GM19193 (cell line): ENCODE measurements around the gene EEF1AKMT1.

ENCODE experiments used
- POLR2A ChIP-seq: IDR thresholded peaks from 4 replicates; pipeline ENCODE4 v1.6.1; 2011; ENCODE audit not compliant: insufficient read depth, insufficient read length; ENCODE audit errors: extremely low read depth

The EEF1AKMT1 gene

GRCh38 chr13:20738616-20739015, 35.1 kb downstream of the EEF1AKMT1 start:
- TF ChIP-seq POLR2A = no peak

DNA sequence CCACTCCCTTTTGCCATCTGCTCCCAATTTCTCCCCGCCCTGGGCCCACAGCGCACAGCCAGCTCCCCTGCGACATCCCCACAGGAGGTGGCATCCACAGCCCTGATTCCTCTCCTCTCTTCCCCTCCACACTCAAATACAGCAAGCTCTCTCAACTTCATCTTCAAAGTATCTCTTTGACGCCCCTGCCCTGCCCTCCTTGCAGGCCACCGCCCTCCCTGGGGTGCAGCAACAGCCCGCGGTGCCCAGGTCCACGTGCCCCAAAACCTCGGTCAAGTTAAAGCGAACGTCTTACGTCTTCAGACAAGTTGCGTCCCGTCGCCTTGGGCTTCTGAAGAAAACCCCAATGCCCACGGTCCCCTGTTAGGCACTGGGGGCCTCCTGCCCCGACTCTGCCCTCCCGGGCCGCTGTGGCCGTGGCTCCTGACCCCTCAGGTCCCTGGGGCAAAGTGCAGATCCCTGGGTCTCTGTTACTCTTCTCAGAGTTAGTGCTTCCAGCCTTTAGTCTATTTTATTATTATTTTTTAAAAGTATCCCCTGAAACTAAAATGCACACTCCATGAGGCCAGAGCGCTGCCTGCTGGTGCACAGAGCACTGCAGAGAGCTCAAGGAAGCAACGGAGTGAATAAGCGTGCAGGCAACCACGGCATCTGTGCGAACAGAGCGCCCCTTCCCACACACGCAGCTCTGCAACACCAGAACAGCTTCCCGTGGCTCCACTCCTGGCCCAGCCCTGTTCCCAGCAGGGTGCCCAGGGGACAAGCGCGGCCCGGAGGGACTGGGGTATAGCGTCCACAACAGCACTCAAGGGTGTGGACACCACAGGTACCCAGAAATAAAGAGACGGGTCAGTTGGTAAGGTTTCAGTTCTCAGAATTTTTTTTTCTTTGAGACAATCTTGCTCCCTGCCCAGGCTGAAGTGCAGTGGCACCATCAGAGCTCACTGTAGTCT, 43.9 kb downstream of the EEF1AKMT1 start:
- no peak for TF ChIP-seq POLR2A

DNA sequence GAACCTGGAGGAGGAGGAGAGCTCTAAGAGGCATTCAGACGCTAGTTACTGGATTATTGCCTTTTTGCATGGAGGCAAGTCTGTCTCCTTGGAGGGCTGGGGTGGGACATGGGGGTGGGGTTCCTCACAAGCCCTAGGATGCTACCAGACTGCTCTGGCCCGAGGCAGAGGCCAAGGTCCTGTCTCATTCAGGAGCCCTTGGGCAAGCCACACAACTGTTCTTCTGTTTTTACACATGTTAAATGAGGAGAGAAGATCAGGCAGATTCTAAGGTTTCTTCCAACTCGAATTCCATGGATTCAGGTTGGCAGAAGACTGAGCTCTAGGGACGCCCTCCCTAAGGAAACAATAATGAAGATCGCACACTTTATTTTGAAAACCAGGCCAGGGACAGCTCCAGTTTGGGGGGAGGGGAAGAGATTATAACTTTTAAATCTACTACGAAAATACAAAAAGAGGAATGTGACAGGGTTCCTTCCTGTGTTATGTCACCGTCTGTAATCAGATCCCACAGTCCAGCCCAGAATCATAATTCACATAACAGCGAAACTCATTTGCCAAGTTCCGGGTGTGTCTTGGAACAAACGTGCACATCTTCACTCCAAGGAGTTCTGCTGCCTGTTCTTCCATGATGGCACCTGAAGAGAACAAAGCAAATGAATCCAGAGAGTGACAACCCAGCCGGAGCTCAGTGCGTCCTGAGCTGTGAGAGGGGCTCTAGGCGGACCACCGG, 45.0 kb downstream of the EEF1AKMT1 start:
- no peak for TF ChIP-seq POLR2A

- no peak for TF ChIP-seq POLR2A
Observed at GRCh38 chr13:20727856-20728255, 45.9 kb downstream of the EEF1AKMT1 start.

GRCh38 chr13:20721454-20722357, 52.1 kb downstream of the EEF1AKMT1 start:
- TF ChIP-seq POLR2A = no peak

DNA sequence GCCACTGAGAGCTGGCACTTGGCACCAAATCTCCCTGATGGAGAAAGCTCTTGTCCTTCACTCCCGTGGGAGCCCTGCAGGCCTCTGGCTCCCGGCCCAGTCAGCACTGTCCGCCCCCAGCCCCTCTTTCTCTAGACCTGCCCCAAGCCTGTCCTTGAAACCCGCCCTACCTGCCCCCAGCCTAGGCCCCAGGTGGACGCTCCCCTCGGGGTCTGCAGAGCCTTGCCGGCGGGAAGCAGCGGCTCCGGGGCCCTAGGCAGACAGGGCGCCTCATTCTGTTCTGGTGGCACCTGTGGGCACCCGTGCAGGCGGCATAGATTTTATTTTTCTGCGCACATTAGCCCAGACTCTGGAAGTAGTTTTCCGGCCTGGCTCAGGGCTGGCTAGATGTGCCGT, 52.7 kb downstream of the EEF1AKMT1 start:
- TF ChIP-seq POLR2A = no peak

DNA sequence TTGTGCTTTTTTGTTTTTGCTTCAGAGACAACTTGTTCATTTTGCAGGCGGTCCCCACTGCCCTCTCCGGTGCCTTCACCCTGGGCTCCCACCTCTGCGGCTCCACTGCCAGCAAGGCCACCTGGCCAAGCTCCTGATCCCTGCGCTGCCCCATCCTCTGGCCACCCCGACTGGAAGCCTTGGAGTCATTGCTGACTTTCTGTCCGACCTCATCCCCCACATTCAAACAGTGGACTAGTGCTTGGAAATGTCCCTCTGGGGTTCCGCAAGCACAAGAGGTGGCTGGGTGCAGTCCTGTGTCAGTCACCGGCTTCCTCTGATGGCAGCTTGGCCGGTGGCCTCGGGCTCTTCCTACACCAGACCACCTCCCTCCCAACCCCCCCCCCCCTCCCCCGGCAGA, 53.3 kb downstream of the EEF1AKMT1 start:
- no peak for TF ChIP-seq POLR2A

DNA sequence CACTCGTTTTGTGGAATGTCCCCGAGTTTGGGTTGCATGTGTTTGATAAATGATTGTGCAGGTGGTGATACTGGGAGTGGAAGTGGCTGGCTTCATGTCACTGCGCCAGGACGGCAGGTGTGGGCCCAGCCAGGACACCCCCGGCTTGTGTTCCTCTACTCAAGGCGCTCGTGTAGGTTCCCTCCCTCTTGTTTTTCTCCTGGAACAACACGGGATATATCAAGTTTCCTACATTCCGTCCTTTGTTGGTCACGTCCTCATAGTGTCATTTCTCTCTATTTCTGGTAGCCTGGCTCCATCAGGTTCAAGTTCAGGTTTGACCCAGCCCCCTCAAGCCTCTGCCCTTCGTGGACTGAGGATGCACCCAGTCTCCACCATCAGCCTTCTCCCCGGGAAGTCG, 54.0 kb downstream of the EEF1AKMT1 start:
- TF ChIP-seq POLR2A = no peak

GRCh38 chr13:20718958-20719566, 54.7 kb downstream of the EEF1AKMT1 start:
- TF ChIP-seq POLR2A = no peak

- TF ChIP-seq POLR2A = no peak
Observed at GRCh38 chr13:20717581-20718542, 55.9 kb downstream of the EEF1AKMT1 start.

- no peak for TF ChIP-seq POLR2A
Observed at GRCh38 chr13:20716951-20717350, 56.8 kb downstream of the EEF1AKMT1 start.

GRCh38 chr13:20715330-20715712, 58.4 kb downstream of the EEF1AKMT1 start:
- TF ChIP-seq POLR2A = no peak

- TF ChIP-seq POLR2A = no peak
Observed at GRCh38 chr13:20714563-20715329, 59.0 kb downstream of the EEF1AKMT1 start.
